Measurements from ENCODE around the gene TICAM1. TPM values are rescaled to one million over a fixed set of nuclear protein-coding genes. Genes with fewer than 3 reads are reported as not detected.

TICAM1 gene
- total and polyA plus RNA-seq, 2 of the 13 experiments (the other 11 are each of a cell fraction or from before 2014, with no cell fraction given), result 0.33 to 0.95 TPM

DNA sequence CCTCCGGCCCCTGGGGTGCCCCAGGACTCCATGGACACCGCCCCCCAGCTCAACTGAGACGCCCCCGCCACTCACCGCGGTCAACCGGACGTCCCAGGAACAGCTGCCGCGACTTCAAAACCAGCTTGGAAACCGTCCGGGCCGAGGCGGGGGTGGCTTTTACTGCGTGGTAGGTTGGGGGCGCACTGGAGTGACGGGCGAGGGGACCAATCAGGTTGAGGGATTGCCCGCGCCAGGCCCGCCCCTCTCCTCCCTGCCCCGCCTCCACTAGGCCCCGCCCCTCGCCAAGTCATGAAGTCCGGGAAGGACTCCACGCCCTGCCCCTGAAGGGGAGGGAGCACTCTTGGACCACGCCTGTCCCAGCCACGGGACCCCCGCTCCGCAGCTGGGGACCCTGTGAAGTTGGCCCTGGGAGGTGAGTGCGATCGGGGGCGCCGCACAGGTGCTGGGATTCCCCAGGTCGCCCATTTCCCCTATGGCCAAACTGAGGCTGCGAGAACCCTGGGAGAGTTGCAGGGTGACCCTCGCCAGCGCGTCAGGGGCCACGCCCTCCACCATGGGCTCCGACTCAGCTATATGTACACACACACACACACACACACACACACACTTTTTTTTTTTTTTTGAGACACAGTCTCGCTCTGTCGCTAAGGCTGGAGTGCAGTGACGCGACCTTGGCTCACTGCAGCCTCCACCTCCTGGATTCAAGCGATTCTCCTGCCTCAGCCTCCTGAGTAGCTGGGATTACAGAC is 36.2 kb upstream of the TICAM1 start, which contains the start of gene PLIN3 (continued):
- TF ChIP-seq NFE2 (CRISPR knock-in tag; IDR thresholded peaks at IDR 0.05), result no peak
- TF ChIP-seq NONO (IDR thresholded peaks at IDR 0.05), result no peak
- peak; percentile 45; the same call in 1 of the 2 replicates for TF ChIP-seq NONO (CRISPR knock-in tag; conservative IDR thresholded peaks at IDR 0.05)
- TF ChIP-seq ZNF260 (CRISPR knock-in tag; IDR thresholded peaks at IDR 0.05; ENCODE audit: borderline replicate concordance, low read depth), result no peak
- no peak for TF ChIP-seq MYC (CRISPR knock-in tag; IDR thresholded peaks at IDR 0.05; ENCODE audit: borderline replicate concordance)
- TF ChIP-seq, protein P1, sequence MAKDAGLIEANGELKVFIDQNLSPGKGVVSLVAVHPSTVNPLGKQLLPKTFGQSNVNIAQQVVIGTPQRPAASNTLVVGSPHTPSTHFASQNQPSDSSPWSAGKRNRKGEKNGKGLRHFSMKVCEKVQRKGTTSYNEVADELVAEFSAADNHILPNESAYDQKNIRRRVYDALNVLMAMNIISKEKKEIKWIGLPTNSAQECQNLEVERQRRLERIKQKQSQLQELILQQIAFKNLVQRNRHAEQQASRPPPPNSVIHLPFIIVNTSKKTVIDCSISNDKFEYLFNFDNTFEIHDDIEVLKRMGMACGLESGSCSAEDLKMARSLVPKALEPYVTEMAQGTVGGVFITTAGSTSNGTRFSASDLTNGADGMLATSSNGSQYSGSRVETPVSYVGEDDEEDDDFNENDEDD (CRISPR knock-in tag; IDR thresholded peaks at IDR 0.05; ENCODE audit: borderline replicate concordance), result no peak
- 0 out of 2 replicates have a peak, but pooled peaks have one; percentile 23 for TF ChIP-seq ISL2 (CRISPR knock-in tag; IDR thresholded peaks at IDR 0.05)
- TF ChIP-seq ZNF124 (CRISPR knock-in tag; IDR thresholded peaks at IDR 0.05), result no peak
- no peak for TF ChIP-seq AKAP8 (CRISPR knock-in tag; IDR thresholded peaks at IDR 0.05)
- 0 out of 2 replicates have a peak, but pooled peaks have one; percentile 38 for TF ChIP-seq ZNF274 (CRISPR knock-in tag; IDR thresholded peaks at IDR 0.05)
- TF ChIP-seq ZNF501 (CRISPR knock-in tag; IDR thresholded peaks at IDR 0.05), result peak; percentile 52
- TF ChIP-seq RFX1 (IDR thresholded peaks at IDR 0.05), result no peak
- no peak for TF ChIP-seq BRCA1 (CRISPR knock-in tag; IDR thresholded peaks at IDR 0.05)
- TF ChIP-seq ZNF672 (CRISPR knock-in tag; IDR thresholded peaks at IDR 0.05), result no peak
- no peak for TF ChIP-seq MIXL1 (CRISPR knock-in tag; IDR thresholded peaks at IDR 0.05)
- TF ChIP-seq MED1 (CRISPR knock-in tag; IDR thresholded peaks at IDR 0.05), result peak; percentile 44; the same call in 1 of the 2 replicates
- TF ChIP-seq GATA4 (IDR thresholded peaks at IDR 0.05; ENCODE audit: borderline replicate concordance, low read depth), result no peak
- no peak for TF ChIP-seq FOXJ3 (CRISPR knock-in tag; IDR thresholded peaks at IDR 0.05; ENCODE audit: borderline replicate concordance)
- TF ChIP-seq MLXIP (CRISPR knock-in tag; IDR thresholded peaks at IDR 0.05; ENCODE audit: borderline replicate concordance), result no peak
- TF ChIP-seq NR0B2 (CRISPR knock-in tag; IDR thresholded peaks at IDR 0.05), result no peak
- TF ChIP-seq ZBTB7A (CRISPR knock-in tag; IDR thresholded peaks at IDR 0.05), result peak; percentile 64; the same call in 1 of the 2 replicates
- TF ChIP-seq NCOA1 (CRISPR knock-in tag; IDR thresholded peaks at IDR 0.05), result no peak
- no peak for TF ChIP-seq ATRX (CRISPR knock-in tag; IDR thresholded peaks at IDR 0.05; ENCODE audit: borderline replicate concordance)
- peak; percentile 77 for TF ChIP-seq ZNF3 (CRISPR knock-in tag; IDR thresholded peaks at IDR 0.05)
- no peak for TF ChIP-seq ZBTB37 (CRISPR knock-in tag; IDR thresholded peaks at IDR 0.05)
- no peak for TF ChIP-seq PRMT3 (CRISPR knock-in tag; IDR thresholded peaks at IDR 0.05; ENCODE audit: borderline replicate concordance, low read depth)
- no peak for TF ChIP-seq SCMH1 (CRISPR knock-in tag; IDR thresholded peaks at IDR 0.05; ENCODE audit: borderline replicate concordance)

Data from HepG2 (cell line).